Mucosa of rectum (tissue), 2 donors: ENCODE results near the gene STK35.

Experiments
- H3K27ac ChIP-seq, 2 donors: one replicate each; pipeline ENCODE4 v1.7.0; 2013; ENCODE audit warnings: inconsistent platforms in 2 of 2, low read depth in 2 of 2, low read length in 2 of 2
- H3K27me3 ChIP-seq, 2 donors: one replicate each; pipeline ENCODE4 v1.7.0; 2013; ENCODE audit warnings: low read length in 2 of 2; ENCODE audit not compliant: control insufficient read depth in 2 of 2, insufficient read depth in 2 of 2
- H3K36me3 ChIP-seq, 2 donors: one replicate each; pipeline ENCODE4 v1.7.0; 2013; ENCODE audit warnings: low read length in 2 of 2; ENCODE audit not compliant: control insufficient read depth in 2 of 2, insufficient read depth in 2 of 2
- H3K4me1 ChIP-seq, 2 donors: one replicate each; pipeline ENCODE4 v1.7.0; 2013; ENCODE audit warnings: low read length in 2 of 2, mild to moderate bottlenecking in 1 of 2; ENCODE audit not compliant: control insufficient read depth in 2 of 2, insufficient read depth in 2 of 2
- H3K4me3 ChIP-seq, 2 donors: one replicate each; pipeline ENCODE4 v1.7.0; 2013; ENCODE audit warnings: low read length in 2 of 2
- H3K9ac ChIP-seq, 2 donors: one replicate each; pipeline ENCODE4 v1.7.0; 2013; ENCODE audit warnings: low read length in 2 of 2, low read depth in 1 of 2, mild to moderate bottlenecking in 1 of 2
- H3K9me3 ChIP-seq, 2 donors: one replicate each; pipeline ENCODE4 v1.7.0; 2013; ENCODE audit warnings: low read length in 2 of 2; ENCODE audit not compliant: control insufficient read depth in 2 of 2
- donor health status: healthy.
- donor health status: Normal muscosa, but diverticular disease.

Gene STK35

GRCh38 chr20:2122936-2123335 lies 21.3 kb downstream of the STK35 start:
- Histone ChIP-seq H3K36me3 (peaks cover 8 to 21% of the 10 kb centered on the region in 2 donors), H3K4me1 (no peaks in the 10 kb centered on the region), H3K27me3 (no peaks in the 10 kb centered on the region), H3K9me3 (no peaks in the 10 kb centered on the region), H3K27ac (no peak overlapping the region), H3K9ac (no peak overlapping the region), H3K4me3 (no peak overlapping the region)

- H3K9ac ChIP-seq: no peak overlapping the region
- H3K36me3 ChIP-seq: peaks cover 9 to 19% of the 10 kb centered on the region in 2 donors
- H3K27ac ChIP-seq: no peak overlapping the region
- no peak overlapping the region for H3K4me3 ChIP-seq
- no peaks in the 10 kb centered on the region for H3K9me3 ChIP-seq
- H3K27me3 ChIP-seq: no peaks in the 10 kb centered on the region
- H3K4me1 ChIP-seq: no peaks in the 10 kb centered on the region
Observed at GRCh38 chr20:2123720-2124119, 22.1 kb downstream of the STK35 start.

GRCh38 chr20:2124564-2125213 lies 23.1 kb downstream of the STK35 start:
- Histone ChIP-seq H3K4me1 (no peaks in the 10 kb centered on the region), H3K27me3 (no peaks in the 10 kb centered on the region), H3K36me3 (peaks cover 8 to 10% of the 10 kb centered on the region in 2 donors), H3K27ac (no peak overlapping the region), H3K9me3 (no peaks in the 10 kb centered on the region), H3K4me3 (no peak overlapping the region), H3K9ac (no peak overlapping the region)

GRCh38 chr20:2125474-2126112 lies 24.0 kb downstream of the STK35 start:
- Histone ChIP-seq H3K4me1 (no peaks in the 10 kb centered on the region), H3K27me3 (no peaks in the 10 kb centered on the region), H3K27ac (no peak overlapping the region), H3K9ac (no peak overlapping the region), H3K9me3 (no peaks in the 10 kb centered on the region), H3K4me3 (no peak overlapping the region), H3K36me3 (peaks cover 8 to 10% of the 10 kb centered on the region in 2 donors)

GRCh38 chr20:2127238-2127637 lies 25.6 kb downstream of the STK35 start:
- no peak overlapping the region for H3K4me3 ChIP-seq
- H3K27me3 ChIP-seq: no peaks in the 10 kb centered on the region
- H3K27ac ChIP-seq: no peak overlapping the region
- H3K9ac ChIP-seq: no peak overlapping the region
- no peaks in the 10 kb centered on the region for H3K9me3 ChIP-seq
- H3K36me3 ChIP-seq: peaks cover 8 to 10% of the 10 kb centered on the region in 2 donors
- no peaks in the 10 kb centered on the region for H3K4me1 ChIP-seq

- Histone ChIP-seq H3K9me3 (no peaks in the 10 kb centered on the region), H3K4me3 (no peak overlapping the region), H3K36me3 (peaks cover 4 to 10% of the 10 kb centered on the region in 2 donors), H3K27me3 (no peaks in the 10 kb centered on the region), H3K27ac (no peak overlapping the region), H3K4me1 (peaks cover 0 to under 1% of the 10 kb centered on the region in 2 donors), H3K9ac (no peak overlapping the region)
Observed at GRCh38 chr20:2128542-2128941, 26.9 kb downstream of the STK35 start.

GRCh38 chr20:2130062-2130591 lies 28.5 kb downstream of the STK35 start:
- peaks cover 0 to 6% of the 10 kb centered on the region in 2 donors for H3K4me1 ChIP-seq
- no peak overlapping the region for H3K27ac ChIP-seq
- H3K4me3 ChIP-seq: no peak overlapping the region
- peaks cover 4% of the 10 kb centered on the region in 2 donors for H3K36me3 ChIP-seq
- H3K27me3 ChIP-seq: no peaks in the 10 kb centered on the region
- H3K9ac ChIP-seq: no peak overlapping the region
- no peaks in the 10 kb centered on the region for H3K9me3 ChIP-seq

GRCh38 chr20:2130683-2131082 lies 29.1 kb downstream of the STK35 start:
- H3K36me3 ChIP-seq: peaks cover under 1 to 4% of the 10 kb centered on the region in 2 donors
- H3K9ac ChIP-seq: no peak overlapping the region
- H3K9me3 ChIP-seq: no peaks in the 10 kb centered on the region
- peaks cover 0 to 6% of the 10 kb centered on the region in 2 donors for H3K4me1 ChIP-seq
- H3K4me3 ChIP-seq: no peak overlapping the region
- H3K27me3 ChIP-seq: no peaks in the 10 kb centered on the region
- H3K27ac ChIP-seq: no peak overlapping the region

GRCh38 chr20:2131366-2131765 lies 29.7 kb downstream of the STK35 start:
- Histone ChIP-seq H3K9me3 (no peaks in the 10 kb centered on the region), H3K27me3 (no peaks in the 10 kb centered on the region), H3K9ac (no peak overlapping the region), H3K4me3 (no peak overlapping the region), H3K36me3 (peaks cover 0 to 4% of the 10 kb centered on the region in 2 donors), H3K27ac (no peak overlapping the region), H3K4me1 (peaks cover 0 to 6% of the 10 kb centered on the region in 2 donors)

GRCh38 chr20:2132461-2132901 lies 30.9 kb downstream of the STK35 start:
- peaks cover 0 to 4% of the 10 kb centered on the region in 2 donors for H3K36me3 ChIP-seq
- H3K9ac ChIP-seq: no peak overlapping the region
- H3K4me3 ChIP-seq: no peak overlapping the region
- no peaks in the 10 kb centered on the region for H3K9me3 ChIP-seq
- no peak overlapping the region for H3K27ac ChIP-seq
- H3K27me3 ChIP-seq: no peaks in the 10 kb centered on the region
- H3K4me1 ChIP-seq: peaks cover 0 to 6% of the 10 kb centered on the region in 2 donors
